Measurements from ENCODE around the gene NHLRC2.

NHLRC2 gene

DNA sequence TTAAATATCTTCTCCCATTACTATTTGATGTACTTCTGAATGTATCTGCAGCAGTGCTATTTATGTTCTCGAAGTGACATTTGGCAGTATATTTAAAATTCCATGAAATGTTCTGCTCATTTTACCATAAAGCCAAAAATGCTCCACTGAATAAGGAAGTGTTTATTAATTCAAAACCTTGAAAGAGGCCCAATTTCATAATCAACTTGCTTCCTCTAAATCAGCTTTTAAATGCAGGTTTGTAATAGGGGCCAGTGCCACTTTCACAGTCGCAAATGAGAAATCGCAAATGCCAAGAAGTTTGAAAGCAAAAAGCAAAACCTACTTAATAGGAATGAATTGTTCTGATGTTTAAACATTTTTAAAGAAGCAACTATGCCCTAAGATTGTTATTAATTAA lies 11.4 kb downstream of the NHLRC2 start:
- DNase-seq, result no peak

DNA sequence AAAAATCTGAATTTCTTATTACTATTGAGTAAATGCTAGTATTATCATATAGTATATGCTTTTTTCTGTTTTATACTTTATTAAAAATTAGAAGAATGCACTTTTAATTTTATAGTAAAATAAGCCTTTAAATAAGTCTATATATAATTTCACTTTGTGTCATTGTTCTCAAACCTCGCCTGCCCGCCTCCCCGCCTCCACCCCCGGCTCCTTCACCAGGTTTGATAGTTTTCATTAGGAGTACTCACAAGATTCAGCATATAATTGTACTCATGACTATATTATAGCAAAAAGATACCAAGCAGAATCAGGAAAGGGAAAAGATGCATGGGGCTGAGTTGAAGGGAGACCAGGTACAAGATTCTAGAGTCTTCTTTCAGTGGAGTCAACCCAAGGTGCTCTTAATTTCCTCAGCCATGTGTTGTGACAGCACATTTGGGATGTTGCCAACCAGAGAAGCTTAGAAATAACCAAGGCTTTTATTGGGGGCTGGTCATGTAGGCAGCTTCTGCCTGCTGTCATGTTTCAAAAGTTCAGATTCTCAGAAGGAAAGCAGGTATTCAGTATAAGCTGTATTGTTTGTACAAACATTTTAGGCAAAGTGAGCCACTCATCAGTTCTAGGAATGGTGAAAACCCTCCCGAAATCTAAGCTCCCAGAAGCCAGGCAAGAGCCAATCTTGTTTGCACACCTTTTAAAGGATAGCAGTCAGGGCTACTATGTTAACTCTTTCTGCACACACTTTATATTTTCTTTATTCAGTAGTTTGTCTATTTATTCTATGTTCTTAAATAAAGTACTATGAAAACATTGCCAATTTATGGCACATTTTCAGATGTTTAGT lies 12.3 kb downstream of the NHLRC2 start:
- no peak for DNase-seq

DNA sequence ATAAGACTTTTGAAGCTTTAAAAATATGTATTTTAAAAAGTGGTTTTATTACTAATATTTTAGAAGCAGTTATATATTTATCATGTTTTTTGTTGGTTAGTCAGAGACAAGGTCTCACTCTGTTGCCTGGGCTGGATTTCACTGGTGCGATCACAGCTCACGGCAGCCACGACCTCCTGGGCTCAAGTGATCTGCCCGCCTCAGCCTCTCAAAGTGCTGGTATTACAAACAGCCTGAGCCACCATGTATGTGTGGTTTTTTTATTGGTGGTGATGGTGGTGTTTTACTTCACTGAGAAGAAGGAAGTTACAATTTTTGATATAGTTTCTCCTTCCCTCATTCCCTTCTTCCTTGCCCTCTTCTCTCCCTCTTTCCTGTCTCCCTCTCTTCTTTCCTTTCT lies 13.4 kb downstream of the NHLRC2 start:
- no peak for DNase-seq

DNA sequence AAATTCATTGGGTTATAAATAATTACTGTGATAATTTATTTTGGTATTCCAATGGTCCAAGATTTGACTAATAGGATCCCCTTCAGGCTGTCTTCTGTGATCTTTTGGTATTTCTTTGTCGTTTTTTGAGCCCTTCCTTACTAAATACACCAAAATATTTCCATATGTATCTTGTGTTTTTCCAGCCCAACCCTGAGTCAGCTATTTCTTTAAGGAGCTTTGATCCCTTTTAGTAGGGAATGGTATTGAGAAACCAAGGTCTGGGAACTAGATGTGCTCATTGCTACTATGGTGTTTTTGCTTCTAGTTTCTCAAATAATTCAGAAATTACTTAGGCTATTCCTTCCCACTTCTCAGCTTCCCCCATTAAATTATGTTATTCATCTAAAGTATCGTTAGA lies 15.3 kb downstream of the NHLRC2 start:
- no peak for DNase-seq

DNA sequence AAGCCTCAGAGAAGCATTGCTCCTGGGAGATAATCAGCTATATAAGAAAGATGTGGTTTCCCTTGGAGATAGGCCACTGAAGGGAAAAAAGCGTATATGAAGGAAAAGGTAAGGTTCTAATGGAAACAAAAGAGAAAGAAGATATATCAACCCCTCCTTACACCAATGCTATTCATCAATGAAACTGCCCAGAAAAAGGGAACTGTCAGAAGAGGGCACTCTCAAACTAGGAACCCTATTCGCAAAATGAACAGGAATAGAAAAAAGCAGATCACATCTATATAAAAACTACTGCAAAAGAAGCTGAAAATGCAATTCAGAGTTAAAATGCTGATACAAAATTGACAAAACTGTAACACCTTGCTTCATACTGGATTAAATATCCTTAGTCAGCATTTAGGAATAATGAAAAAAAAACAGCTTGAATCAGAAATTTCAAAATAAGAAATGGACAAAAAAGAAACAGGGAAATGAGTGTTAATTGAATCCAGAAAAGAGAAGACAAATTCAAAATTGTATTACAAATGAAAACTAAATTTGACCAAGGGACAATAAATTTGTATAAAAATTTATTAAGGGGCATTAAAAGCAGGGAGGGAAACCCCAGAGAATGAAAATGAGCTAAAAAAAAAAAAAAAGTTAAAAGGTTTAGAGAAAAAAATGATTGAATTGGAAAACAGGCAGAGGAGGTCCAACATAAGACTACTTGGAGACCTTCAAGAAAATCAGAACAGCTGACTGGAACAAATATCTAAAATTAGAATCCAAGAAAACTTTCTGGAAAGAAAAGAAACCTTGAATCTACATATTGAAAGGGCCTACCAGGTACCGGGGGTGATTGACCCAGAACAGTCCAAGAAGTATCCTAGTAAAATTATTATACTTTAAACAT lies 17.9 kb downstream of the NHLRC2 start:
- DNase-seq, result no peak

DNA sequence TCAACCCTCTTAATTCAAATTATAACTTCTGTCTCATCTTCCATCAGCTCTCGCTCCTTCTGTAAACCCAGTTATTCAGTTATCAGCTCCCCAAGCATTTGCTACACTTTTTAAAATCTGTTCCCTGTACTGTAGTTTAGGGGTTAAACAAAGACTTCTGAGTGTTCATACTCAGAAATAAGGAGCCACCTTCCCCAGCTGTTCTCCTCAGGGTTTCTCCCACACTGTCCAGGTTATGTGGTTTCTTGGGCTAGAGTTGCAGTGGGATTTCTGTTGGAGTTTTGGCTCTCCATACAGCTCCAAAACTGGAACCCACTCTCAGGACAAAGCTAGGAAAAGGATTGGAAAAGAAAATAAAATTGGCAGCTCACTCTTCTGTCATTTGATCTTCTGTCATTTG lies 20.8 kb downstream of the NHLRC2 start:
- no peak for DNase-seq

DNA sequence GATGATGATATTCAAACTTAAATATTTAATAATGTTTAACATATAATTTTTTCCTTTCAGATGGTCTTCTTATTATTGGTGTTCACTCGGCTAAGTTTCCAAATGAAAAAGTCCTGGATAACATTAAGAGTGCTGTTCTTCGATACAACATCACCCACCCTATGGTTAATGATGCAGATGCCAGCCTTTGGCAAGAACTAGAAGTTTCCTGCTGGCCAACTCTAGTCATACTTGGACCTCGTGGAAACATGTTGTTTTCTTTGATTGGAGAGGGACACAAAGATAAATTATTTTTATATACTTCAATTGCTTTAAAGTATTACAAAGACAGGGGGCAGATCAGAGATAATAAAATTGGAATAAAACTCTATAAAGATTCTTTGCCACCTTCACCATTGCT lies 22.0 kb downstream of the NHLRC2 start:
- DNase-seq, result no peak

DNA sequence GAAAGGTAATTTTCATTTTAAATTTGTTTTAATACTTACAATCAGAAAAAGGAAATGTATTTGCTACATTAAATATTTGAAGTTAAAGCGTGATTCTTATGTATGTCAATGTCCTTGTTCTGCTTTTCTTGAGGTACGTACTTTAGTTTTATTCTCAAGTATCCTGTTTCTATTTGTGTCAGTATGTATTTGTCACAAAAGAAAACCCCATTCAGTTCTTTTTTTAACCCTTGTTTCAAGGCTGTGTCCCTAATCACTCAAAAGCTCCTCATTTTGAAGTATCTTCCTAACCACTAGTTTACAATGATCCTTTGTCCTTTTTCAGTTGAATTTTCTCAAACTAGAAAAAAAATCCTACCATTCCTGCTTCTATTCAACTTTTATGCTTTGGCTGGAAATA lies 25.2 kb downstream of the NHLRC2 start:
- DNase-seq, result no peak

DNA sequence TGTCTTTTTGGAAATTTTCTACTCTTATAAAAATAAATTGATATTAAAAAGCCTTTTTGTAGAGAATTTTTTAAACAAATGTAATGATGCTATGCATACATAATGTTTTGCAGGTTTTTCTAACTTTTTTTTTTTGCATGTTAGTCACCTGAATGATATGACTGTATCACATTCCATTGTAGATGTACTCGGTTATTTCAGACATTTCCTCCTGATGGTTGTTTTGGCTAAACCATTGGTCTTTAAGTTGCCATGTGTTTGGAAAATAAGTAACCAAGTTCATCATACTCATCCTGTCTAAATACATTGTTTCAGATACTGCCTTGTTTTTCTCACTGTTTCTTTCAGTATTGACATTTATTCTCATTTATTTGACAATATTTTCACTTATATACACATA lies 25.8 kb downstream of the NHLRC2 start:
- no peak for DNase-seq

DNA sequence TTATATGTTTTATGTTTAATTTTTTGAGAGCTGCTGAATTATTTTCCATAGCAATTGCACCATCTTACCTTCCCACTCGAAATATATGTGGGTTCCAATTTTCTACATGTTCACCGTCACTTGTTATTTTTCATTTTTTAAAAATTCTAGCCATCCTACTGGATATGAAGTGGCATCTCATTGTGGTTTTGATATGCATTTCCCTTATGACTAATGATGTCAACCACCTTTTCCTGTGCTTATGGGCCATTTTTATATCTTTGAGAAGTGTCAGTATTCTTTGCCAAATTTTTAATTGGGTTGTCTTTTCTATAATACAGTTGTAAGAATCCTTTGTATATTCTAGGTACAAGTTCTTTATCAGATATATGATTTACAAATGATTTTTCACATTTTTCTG lies 27.8 kb downstream of the NHLRC2 start:
- DNase-seq, result no peak

DNA sequence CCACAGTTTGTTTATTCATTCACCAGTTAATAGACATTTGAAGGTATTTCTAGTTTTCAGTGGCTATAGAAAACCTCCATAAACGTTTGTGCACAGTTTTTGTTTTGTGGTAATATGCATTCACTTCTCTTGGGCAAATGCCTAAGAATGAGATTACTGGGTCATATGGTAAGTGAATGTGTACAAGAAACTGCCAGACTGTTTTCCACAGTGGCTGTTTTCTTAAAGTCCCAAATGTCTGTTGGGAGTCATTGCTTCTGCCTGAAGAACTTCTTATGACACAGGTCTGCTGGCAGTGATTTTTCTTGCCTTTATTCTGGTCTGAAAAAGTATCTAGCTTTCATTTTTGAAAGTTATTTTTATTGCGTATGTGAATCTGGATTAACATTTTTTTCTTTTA lies 35.5 kb downstream of the NHLRC2 start:
- DNase-seq, result no peak

DNA sequence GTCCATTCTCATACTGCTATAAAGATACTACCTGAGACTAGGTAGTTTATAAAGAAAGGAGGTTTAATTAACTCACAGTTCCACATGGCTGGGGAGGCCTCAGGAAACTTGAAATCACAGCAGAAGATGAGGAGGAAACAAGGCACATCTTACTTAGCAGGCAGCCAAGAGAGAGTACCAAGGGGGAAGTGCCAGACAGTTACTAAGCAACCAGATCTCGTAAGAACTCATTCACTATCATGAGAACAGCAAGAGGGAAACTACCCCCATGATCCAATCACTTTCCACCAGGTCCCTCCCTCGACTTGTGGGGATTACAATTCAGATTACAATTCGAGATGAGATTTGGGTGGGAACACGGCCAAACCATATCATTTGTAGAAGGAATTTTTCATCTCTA lies 36.3 kb downstream of the NHLRC2 start:
- no peak for DNase-seq

DNA sequence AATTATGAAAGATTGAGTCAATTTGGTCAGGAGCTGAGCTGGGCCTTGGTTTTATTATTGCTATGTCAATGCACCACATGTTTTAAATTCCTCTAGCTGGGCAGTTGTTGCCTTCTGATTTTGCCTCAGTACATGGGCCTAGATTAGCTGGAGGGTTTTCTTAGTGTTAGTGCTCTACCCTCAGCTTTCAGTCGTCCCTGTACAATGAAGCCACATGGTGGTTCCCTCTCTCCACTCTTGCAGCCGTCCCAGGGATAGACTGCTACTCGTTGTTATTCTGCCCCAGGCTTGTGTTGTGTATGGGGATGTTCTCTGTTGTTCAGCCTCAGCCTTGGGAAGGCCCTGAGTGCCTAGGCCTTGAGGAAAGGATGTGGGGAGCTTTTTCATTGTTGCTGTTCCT lies 37.0 kb downstream of the NHLRC2 start:
- no peak for DNase-seq

DNA sequence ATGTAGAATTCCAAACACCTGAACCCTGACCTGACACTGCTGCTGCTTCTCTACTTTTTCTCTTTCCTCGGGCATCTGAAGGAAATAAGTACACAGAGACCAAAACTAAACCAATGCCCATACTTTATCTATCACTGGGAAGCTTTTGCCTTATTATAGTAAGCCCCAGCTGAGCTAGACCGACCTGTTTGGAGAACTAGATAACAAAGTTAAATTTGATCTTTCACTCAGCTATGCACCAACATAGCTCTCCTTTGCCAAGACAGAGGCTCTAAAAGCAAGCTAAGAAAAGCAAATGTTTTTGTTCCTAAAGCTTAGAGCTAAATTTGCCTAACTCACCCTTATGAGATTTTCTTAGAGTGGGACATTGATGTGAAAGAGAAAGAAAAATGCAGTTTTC lies 39.1 kb downstream of the NHLRC2 start:
- no peak for DNase-seq

DNA sequence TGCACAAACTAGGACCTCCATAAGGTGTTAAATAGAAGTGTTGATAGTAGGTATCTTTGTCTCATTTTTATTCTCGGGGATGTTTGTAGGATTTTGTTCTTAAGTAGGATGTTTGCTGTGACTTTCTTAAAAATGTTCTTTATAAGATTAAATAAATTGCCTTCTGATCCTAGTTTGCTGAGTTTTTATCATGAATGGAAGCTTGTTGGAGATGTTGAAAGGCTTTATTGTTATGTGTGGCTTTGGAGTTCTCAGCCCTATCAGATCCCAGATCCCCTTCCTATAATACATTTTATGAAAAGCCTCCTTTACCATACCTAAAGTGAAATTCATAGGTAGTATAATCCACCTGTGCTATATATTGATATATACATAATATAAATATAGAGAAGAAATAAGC lies 40.1 kb downstream of the NHLRC2 start:
- DNase-seq, result no peak

DNA sequence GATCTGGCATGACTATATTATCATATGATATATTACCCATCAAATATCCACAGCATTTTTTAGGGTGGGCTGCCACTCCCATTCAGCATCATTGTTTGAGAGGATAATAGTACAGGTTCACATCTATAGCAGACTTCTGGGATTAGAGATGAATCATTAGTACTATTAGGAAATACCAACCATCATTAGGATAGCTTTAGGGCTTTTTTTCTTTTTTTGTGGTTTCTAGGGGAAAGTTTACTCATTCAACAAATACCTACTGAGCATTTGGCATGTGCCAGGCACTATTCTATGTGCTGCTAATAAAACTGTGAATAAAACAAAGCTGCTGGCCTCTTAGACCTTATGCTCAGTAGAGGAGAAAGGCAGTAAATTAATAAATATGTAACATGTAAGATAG lies 40.6 kb downstream of the NHLRC2 start:
- no peak for DNase-seq

DNA sequence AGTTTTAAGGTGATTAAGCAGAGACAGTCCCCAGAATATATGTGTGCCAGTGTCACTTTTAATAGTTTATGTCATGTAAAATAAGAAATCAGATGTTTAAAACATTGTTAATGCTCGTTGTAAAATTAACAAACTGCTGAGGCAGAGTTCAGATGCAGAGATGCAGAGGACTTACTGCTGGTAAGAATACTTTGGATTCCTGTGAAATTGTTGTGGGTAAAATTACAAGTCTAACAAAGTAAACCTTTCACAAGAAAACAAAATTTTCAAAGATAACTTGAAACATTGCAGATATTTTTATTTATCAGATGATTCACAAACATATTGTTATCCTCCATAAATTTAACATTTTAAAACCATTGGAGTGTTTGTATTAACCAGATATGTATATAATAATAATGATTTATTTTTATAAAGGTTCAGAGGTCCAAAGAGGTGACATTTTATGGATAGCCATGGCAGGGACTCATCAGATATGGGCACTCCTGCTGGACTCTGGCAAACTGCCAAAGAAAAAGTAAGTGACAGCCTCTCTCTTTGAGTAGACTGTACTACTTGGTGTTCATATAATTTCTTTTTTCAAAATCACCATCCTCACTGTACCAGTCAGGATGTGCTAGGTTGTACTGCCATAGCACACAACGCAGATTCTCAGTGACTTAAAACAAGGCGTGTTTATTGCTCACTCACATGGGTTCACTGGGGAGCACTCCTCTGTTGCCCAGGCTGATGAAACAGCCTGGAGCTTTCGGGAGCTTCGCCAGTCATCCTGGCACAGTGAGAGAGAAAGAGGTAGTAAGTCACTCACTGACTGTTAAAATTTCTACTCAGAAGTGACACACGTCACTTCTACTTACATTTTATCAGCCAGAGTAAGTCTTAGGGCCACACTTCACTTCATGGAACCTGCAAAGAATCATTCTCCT lies 43.5 kb downstream of the NHLRC2 start:
- no peak for DNase-seq

DNA sequence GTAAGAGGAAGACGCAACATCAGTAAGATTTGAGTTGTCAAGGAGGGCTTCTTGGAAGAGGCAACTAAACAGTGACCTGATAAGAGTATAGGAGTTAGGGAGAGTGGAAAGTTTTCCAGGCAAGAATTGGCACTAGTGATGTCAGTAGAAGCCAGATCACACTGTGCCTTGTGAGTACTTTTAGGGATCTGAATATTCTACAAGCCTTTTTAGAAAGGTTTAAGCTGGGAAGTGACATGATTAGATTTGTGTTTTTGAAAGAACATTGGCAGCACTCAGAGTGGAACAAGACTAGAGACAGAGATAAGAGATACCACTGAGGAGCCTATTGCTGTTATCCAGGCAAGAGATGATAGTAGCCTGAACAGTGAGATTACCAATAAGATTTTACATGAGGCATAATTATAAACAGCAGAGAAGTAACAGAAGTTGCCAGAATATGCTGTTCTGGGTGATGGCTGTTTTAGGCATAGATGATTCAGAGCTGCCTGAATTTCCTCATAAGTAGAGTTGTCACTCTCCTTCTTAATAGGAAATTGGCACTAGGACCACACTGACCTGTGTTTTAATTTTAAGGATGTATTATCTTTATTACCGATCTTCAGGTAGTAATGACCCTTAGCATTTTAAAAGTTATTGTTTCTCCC lies 45.6 kb downstream of the NHLRC2 start:
- no peak for DNase-seq

DNA sequence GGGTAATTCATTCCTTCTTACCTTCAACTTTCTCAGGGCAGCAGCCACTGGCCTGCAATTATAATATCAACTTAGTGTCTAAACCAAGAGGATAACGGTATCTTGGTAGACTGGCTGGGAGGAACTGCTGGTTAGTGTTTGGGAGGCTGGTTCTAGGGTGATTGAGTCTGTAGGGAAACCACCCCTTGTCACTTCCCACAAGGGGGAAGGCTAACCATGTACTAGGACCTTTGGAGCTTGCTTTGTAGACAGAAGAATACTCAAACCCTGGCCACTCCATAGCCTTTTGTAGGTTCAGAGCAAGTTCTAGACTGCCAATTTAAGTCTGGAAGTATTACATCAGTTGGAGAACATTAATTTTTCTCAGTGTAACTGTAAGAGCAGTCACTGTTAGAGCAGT lies 51.3 kb downstream of the NHLRC2 start:
- DNase-seq, result no peak

DNA sequence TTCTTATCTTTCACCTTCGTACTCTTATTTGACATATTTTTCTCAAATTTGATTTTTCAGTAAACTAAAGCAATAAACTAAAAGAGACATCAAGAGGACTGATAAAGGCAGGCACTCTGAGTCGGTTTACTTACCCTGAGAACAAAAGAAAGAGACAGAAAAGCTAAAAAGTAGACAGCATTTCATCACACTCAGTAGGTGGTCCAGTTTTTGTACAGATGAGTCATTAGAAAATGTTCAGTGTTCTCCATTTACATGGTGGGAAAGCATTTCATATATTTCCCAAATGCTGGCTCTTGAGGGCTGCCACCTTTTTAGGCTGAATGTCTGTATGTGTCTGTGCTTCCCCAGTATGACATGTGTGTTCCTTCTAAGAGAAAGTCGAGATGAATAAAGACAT lies 52.7 kb downstream of the NHLRC2 start:
- no peak for DNase-seq

DNA sequence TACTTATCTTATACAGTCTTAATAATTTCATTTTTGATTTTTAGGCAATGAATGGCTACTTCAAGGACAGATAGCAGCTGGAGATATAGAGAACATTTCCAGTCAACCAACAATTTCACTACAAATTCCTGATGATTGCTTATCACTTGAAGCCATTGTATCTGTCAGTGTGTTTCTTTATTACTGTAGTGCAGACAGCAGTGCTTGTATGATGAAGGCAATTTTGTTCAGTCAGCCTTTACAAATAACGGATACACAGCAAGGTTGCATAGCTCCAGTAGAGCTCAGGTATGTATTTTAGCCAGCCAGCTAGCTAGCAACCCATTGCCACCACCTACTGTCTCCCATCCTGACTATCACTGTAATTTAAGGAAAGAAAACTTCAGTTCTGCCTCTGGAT lies 53.8 kb downstream of the NHLRC2 start:
- no peak for DNase-seq

DNA sequence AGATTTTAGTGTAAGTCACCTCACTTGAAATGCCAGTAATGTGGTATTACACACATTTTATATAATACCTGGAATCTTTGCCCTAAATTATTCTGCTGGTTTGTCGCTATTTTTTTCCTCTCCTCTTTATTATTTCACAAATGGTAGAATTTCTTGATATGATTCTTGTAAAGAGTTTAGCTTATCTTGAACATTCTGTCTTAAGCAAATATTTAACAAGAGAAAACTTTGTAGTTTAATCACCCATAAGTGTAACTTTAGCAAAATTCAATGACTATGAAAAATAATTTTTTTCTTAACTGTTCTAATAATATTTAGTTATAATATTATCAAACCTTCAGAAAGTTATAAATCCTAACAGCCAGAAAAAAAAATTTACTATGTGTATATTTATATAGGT lies 56.7 kb downstream of the NHLRC2 start:
- no peak for DNase-seq

DNA sequence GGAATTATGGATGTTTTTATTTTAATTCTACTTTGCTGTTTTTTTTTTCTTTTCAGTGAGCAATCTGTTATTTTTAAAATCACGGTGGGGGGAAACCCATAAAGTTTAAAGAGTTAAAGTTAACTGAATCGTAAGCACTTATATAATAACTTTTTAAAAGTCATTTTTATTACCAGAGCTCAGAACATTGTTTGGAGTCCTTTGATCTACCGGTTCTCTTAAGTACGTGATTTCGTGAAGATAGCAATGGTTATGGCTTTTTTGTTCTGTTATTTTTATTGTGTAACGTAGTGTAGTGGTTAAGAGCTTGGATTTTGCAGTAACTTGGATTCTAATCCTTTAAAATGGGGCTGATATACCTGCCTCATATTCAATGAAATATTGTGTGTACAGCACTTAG lies 57.4 kb downstream of the NHLRC2 start:
- DNase-seq, result no peak

Measured in CD4-positive, alpha-beta T cell treated with Interleukin-10 for 1 hour (primary cell).